GM23248 (cell line): ENCODE data around the gene BCAS1.

Experiments used
- EZH2 ChIP-seq: fragments of 200-600 bp; sonication (generic); IDR thresholded peaks from 2 replicates; pipeline ENCODE4 v1.6.1; 2018; ENCODE audit warnings: antibody characterized with exemption, mild to moderate bottlenecking; ENCODE audit not compliant: insufficient read depth, poor library complexity, severe bottlenecking
- EZH2phosphoT487 ChIP-seq: fragments of 200-600 bp; sonication (generic); IDR thresholded peaks from 2 replicates; pipeline ENCODE4 v1.6.1; 2018; ENCODE audit warnings: antibody characterized with exemption, moderate library complexity, mild to moderate bottlenecking, low read depth; ENCODE audit not compliant: insufficient read depth

GRCh38 chr20:54118220-54119001, 48.0 kb upstream of the BCAS1 start:
- TF ChIP-seq EZH2phosphoT487, result no peak
- TF ChIP-seq EZH2, result no peak
